Activated T-helper 1 cell treated with anti-CD3 and anti-CD28 coated beads, Interleukin-12 subunit alpha, Interleukin-12 subunit beta, Interleukin-2, Interleukin-4 antibody, amounts not matched to agents 30 ng/mL and 10 ng/mL and 1 ng/mL, durations not matched to agents 14 hours and 24 hours and 36 hours (primary cell): Measurements from ENCODE around the gene CDH13. TPM values are rescaled to one million over a fixed set of nuclear protein-coding genes. Genes with fewer than 3 reads are reported as not detected.

Source experiments
- DNase-seq: peaks from one replicate; pipeline ENCODE4 v3.0.0; 2021; ENCODE audit warnings: low spot score
- H3K27ac Mint-ChIP-seq: one replicate; pipeline ENCODE4 v1.8.0; 2021; ENCODE audit warnings: mild to moderate bottlenecking, mixed read lengths
- H3K27me3 Mint-ChIP-seq: one replicate; pipeline ENCODE4 v1.8.0; 2022; ENCODE audit warnings: mild to moderate bottlenecking, moderate library complexity, mixed read lengths; ENCODE audit not compliant: insufficient read depth
- H3K36me3 Mint-ChIP-seq: one replicate; pipeline ENCODE4 v1.8.0; 2021; ENCODE audit warnings: low read depth, mixed read lengths
- H3K4me1 Mint-ChIP-seq: one replicate; pipeline ENCODE4 v1.8.0; 2021; ENCODE audit warnings: low read depth, mixed read lengths
- H3K4me3 Mint-ChIP-seq: one replicate; pipeline ENCODE4 v1.8.0; 2021; ENCODE audit warnings: mild to moderate bottlenecking, moderate library complexity, mixed read lengths
- H3K9me3 Mint-ChIP-seq: one replicate; pipeline ENCODE4 v1.8.0; 2021; ENCODE audit warnings: mixed read lengths
- intact Hi-C: fragments of 100-400 bp; cut with micrococcal nuclease; formaldehyde crosslinking; loops from one replicate; pipeline ENCODE4 v1.15.1; 2024
- total RNA-seq: library from RNA; stranded (reverse); gene quantifications from 2 replicates; pipeline ENCODE4 v1.2.3, GENCODE V29; 2022

CDH13 gene
- not detected in 2 replicates for total RNA-seq

DNA sequence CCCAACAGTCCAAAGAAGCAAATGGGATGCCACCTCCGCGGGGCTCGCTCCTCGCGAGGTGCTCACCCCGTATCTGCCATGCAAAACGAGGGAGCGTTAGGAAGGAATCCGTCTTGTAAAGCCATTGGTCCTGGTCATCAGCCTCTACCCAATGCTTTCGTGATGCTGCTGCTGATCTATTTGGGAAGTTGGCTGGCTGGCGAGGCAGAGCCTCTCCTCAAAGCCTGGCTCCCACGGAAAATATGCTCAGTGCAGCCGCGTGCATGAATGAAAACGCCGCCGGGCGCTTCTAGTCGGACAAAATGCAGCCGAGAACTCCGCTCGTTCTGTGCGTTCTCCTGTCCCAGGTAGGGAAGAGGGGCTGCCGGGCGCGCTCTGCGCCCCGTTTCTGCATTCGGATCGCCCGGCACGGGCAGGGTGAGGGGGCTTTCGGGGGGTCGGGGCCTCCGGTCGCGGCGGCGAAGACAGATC is at the start of gene CDH13:
CDH13 (plus strand) TSS at position 179 of the 471 bp plus-strand sequence.
- Mint-ChIP-seq H3K27me3 (peaks cover 60% of the 10 kb centered on the region), H3K4me1 (peaks cover 4% of the 10 kb centered on the region), H3K36me3 (no peaks in the 10 kb centered on the region), H3K9me3 (no peaks in the 10 kb centered on the region), H3K4me3 (no peak within 1 kb of the TSS), H3K27ac (no peak within 1 kb of the TSS)
- no peak for DNase-seq
- intact Hi-C loops, result no loop called here

- no peaks in the 10 kb centered on the region for H3K36me3 Mint-ChIP-seq
- H3K4me3 Mint-ChIP-seq, result no peak overlapping the region
- H3K27me3 Mint-ChIP-seq, result no peaks in the 10 kb centered on the region
Measured at GRCh38 chr16:82580298-82580890, 46.4 kb upstream of the CDH13 start.

DNA sequence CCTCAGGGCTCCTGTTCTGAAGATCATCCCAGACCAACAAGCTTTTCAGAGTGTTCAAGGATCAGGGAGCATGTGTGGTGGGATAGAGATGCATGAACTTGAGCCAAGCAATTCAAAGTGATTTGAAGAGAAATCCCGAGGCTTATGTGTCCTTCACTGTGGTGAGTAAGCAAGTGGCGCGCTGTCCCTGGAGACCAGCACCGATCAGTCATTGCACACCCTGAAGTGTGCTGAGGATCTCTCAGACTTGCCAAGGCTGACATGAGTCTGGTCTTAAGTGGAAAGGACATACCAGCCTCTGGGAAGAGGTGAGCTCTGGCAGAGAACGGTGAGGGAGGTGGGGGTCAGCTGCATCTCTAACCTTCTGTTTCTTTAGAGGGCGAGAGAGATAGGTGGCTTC is 43.8 kb upstream of the CDH13 start:
- Mint-ChIP-seq H3K4me3 (no peak overlapping the region), H3K9me3 (no peaks in the 10 kb centered on the region), H3K36me3 (no peaks in the 10 kb centered on the region), H3K27me3 (no peaks in the 10 kb centered on the region), H3K4me1 (no peaks in the 10 kb centered on the region), H3K27ac (no peak overlapping the region)
- DNase-seq, result no peak
- intact Hi-C loops, result no loop called here

More at GRCh38 chr16:82580298-82580890, 46.4 kb upstream of the CDH13 start:
- intact Hi-C loops, result no loop called here
- no peak for DNase-seq
- Mint-ChIP-seq H3K9me3 (no peaks in the 10 kb centered on the region), H3K27ac (no peak overlapping the region), H3K4me1 (no peaks in the 10 kb centered on the region)

- no peak for DNase-seq
- intact Hi-C loops, result no loop called here
- H3K27me3 Mint-ChIP-seq, result no peaks in the 10 kb centered on the region
- no peak overlapping the region for H3K27ac Mint-ChIP-seq
- H3K36me3 Mint-ChIP-seq, result no peaks in the 10 kb centered on the region
- no peaks in the 10 kb centered on the region for H3K9me3 Mint-ChIP-seq
- H3K4me1 Mint-ChIP-seq, result no peaks in the 10 kb centered on the region
- no peak overlapping the region for H3K4me3 Mint-ChIP-seq
Measured at GRCh38 chr16:82583422-82583821, 43.3 kb upstream of the CDH13 start.

DNA sequence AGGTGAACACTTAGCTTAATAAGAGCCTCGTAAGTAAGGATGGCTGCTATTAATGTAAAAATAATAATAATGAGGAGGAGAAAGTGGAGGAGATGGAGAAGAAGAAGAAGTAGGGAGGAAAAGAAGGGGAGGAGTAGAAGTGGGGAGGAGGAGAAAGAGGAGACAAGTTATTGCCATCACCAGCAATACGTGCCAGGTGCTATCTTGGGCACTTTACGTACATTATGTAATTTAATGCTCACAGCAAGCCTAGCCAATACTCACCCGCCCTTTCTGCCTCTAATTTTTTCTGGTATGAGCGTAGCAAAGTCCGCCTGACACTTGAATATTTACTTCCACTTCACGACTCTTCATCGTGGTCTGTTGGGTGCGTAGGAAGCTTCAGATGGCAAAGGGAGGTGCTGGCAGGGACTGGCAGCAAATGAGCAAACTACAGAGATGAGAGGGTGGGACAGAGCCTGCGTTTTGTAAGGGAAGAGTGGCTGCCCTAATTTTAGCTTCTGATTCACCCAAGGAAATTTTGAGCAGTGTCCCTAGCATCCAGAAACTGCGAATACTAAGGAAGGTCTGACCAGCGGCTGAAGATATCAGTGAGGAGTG is 42.1 kb upstream of the CDH13 start:
- intact Hi-C loops, result no loop called here
- DNase-seq, result no peak
- Mint-ChIP-seq H3K4me3 (no peak overlapping the region), H3K27ac (no peak overlapping the region), H3K4me1 (no peaks in the 10 kb centered on the region), H3K36me3 (no peaks in the 10 kb centered on the region), H3K9me3 (no peaks in the 10 kb centered on the region), H3K27me3 (no peaks in the 10 kb centered on the region)

DNA sequence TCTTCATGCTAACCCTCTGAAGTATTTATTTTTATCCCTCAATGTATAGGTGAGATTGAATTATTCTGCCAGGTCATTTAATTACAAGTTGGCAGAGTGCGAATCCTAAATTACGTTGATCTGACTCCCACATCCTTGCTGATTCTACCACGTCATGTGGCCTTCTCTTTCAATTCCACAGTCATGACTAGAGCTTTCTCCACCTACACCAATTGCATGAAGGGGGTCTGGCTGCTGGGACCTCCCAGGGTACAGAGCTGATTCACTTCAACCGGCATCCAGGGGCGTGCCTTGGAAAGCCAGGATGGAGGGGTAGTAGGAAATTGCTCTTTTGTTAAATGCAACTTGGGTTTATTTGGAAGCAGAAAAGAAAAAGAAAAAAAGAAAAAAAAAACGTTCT is 41.1 kb upstream of the CDH13 start:
- DNase-seq, result no peak
- Mint-ChIP-seq H3K9me3 (no peaks in the 10 kb centered on the region), H3K27ac (no peak overlapping the region), H3K4me3 (no peak overlapping the region), H3K4me1 (no peaks in the 10 kb centered on the region), H3K36me3 (no peaks in the 10 kb centered on the region), H3K27me3 (peaks cover 2% of the 10 kb centered on the region)
- intact Hi-C loops, result no loop called here

DNA sequence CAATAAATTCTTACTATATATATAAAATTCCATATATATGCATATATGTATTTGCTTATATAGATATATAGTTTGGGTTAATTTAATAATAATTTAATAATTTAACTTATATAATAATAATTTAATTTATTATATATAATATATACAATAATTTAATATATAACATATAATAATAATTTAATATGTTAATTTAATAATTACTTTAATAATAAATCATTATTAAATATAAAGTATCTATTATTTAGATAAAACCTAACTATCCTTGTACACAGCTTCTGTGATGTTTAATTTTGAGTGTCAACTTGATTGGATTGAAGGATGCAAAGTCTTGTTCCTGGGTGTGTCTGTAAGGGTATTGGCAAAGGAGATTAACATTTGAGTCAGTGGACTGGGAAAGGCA is 40.6 kb upstream of the CDH13 start:
- Mint-ChIP-seq H3K4me1 (no peaks in the 10 kb centered on the region), H3K27ac (no peak overlapping the region), H3K36me3 (no peaks in the 10 kb centered on the region), H3K4me3 (no peak overlapping the region), H3K27me3 (peaks cover 2% of the 10 kb centered on the region), H3K9me3 (no peaks in the 10 kb centered on the region)
- intact Hi-C loops, result no loop called here
- no peak for DNase-seq

DNA sequence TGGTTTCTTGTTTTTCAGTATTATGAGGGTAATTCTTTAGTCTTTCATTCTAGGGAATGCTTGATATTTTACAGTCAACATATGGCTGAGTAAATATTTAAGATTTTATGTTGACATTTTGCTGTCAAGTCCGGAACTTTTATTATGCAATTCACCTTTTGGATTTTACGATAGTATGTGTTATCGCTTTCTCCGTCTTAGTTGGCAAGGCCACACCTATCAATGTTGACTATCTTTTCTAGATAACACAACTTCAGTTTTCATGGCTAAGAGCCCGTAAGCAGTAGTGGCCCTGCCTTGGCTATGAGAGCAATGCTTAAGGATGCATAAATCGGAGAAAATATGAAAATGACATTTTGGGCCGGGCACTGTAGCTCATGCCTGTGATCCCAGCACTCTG is 39.5 kb upstream of the CDH13 start:
- H3K36me3 Mint-ChIP-seq, result no peaks in the 10 kb centered on the region
- no peak overlapping the region for H3K4me3 Mint-ChIP-seq
- no peak for DNase-seq
- no peaks in the 10 kb centered on the region for H3K4me1 Mint-ChIP-seq
- intact Hi-C loops, result no loop called here
- H3K27ac Mint-ChIP-seq, result no peak overlapping the region
- peaks cover 2% of the 10 kb centered on the region for H3K27me3 Mint-ChIP-seq
- no peaks in the 10 kb centered on the region for H3K9me3 Mint-ChIP-seq

DNA sequence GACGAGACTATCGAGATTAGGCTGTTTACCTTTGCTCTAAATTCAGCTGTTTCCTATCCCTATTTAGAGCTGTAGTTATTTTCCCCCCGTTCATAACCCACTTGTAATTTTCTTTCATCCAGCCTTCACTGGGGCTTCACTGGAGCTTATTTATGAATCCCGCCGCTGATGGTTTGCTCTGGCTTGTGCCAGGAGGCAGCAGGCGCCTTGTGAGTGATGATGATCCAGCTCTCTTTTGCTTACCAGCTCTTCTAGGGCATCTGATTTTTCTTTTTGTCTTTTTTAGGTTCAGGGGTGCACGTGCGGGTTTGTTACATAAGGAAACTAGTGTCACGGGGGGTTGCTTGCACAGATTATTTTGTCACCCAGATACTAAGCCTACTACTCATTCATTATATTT is 37.4 kb upstream of the CDH13 start:
- Mint-ChIP-seq H3K36me3 (no peaks in the 10 kb centered on the region), H3K27ac (no peak overlapping the region), H3K4me1 (no peaks in the 10 kb centered on the region), H3K27me3 (peaks cover 2% of the 10 kb centered on the region), H3K9me3 (no peaks in the 10 kb centered on the region), H3K4me3 (no peak overlapping the region)
- DNase-seq, result no peak
- intact Hi-C loops, result no loop called here

DNA sequence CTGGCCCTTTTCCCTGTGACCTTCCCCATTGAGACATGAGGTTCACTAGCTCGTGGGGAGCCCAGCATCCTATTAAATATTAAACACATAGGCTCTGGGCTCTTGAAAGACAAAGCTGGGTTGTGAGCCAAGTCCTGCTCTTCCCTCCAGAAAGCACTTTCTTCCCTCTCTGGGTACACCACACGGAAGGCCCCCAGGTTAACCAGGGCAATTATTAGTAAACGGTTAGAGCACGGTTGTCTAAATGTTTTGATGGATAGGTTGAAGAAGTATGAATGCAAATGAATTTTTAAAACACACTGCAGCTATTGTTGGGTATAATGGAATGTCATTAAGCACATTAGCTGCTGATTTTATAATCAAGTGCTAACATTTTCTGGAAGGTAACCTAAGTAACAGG is 32.7 kb upstream of the CDH13 start:
- DNase-seq, result no peak
- intact Hi-C loops, result no loop called here
- Mint-ChIP-seq H3K4me1 (no peaks in the 10 kb centered on the region), H3K27me3 (peaks cover 6% of the 10 kb centered on the region), H3K9me3 (no peaks in the 10 kb centered on the region), H3K4me3 (no peak overlapping the region), H3K27ac (no peak overlapping the region), H3K36me3 (no peaks in the 10 kb centered on the region)

DNA sequence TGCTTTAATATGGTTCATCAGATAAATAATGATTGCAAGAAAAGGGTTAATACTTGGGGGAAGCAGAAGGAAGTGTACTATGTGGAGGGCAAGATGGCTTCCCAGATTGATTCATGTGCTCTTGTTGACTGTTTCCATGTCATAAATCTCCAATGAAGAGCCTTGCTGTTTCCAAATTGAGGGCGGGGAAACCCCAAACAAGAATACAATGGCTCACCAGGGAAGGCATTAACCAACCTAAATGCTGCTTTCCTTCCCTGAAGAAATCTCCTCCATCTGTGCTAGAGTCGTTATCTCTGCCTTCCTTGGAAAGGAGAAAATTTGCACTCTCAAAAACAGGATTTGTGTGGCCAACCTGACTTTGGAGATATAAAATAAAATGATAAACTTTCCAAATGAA is 28.0 kb upstream of the CDH13 start:
- Mint-ChIP-seq H3K27me3 (peaks cover 4% of the 10 kb centered on the region), H3K4me3 (no peak overlapping the region)

GRCh38 chr16:82601989-82602640 is 24.7 kb upstream of the CDH13 start:
- Mint-ChIP-seq H3K4me3 (no peak overlapping the region), H3K27me3 (peaks cover under 1% of the 10 kb centered on the region), H3K4me1 (no peaks in the 10 kb centered on the region), H3K9me3 (peaks cover 4% of the 10 kb centered on the region), H3K36me3 (no peaks in the 10 kb centered on the region), H3K27ac (no peak overlapping the region)
- intact Hi-C loops, result no loop called here
- DNase-seq, result no peak

More for the DNA sequence above, 28.0 kb upstream of the CDH13 start:
- H3K36me3 Mint-ChIP-seq, result no peaks in the 10 kb centered on the region
- peaks cover 4% of the 10 kb centered on the region for H3K9me3 Mint-ChIP-seq
- H3K4me1 Mint-ChIP-seq, result no peaks in the 10 kb centered on the region
- no peak for DNase-seq
- intact Hi-C loops, result no loop called here
- H3K27ac Mint-ChIP-seq, result no peak overlapping the region

DNA sequence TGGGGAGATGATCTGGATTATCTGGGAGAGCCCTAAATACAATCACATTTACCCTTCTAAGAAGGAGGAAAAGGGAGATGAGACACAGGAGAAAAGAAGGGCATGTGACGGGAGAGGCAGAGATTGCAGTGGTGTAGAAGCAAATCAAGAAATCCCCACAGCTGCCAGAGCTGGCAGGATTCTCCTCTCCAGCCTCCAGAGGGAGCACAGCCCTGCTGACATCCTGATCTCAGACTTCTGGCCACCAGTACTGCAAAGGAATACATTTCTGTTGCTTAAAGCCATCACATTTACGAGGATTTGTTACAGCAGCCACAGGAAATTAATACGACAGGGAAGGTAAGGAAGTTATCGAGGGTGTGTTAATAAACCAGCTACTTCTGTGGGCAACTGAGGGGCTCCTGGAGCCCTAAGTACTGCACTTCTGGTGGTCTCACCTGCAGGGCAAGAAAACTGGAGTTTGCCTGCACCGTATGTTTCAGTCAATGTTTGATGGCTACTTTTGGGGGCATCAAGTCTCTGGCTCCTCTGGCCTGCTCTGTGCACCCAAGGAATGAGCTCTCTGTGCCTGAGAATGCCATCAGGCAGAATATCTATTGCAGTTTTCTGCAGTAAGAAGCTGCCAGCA is 22.9 kb upstream of the CDH13 start:
- intact Hi-C loops, result no loop called here
- no peaks in the 10 kb centered on the region for H3K27me3 Mint-ChIP-seq
- H3K36me3 Mint-ChIP-seq, result no peaks in the 10 kb centered on the region
- no peak overlapping the region for H3K27ac Mint-ChIP-seq
- H3K9me3 Mint-ChIP-seq, result peaks cover 4% of the 10 kb centered on the region
- no peak overlapping the region for H3K4me3 Mint-ChIP-seq
- H3K4me1 Mint-ChIP-seq, result no peaks in the 10 kb centered on the region
- no peak for DNase-seq
